ENCODE data around the gene LHPP. TPM values are rescaled to one million over a fixed set of nuclear protein-coding genes. Genes with fewer than 3 reads are reported as not detected.
"Not testable (repeated sequence)": the region's sequence is repeated elsewhere in the genome, so short reads cannot be mapped to it uniquely, and the experiment has no call there.

LHPP gene
- polyA plus RNA-seq, 3 donors from 2014 or later, result 10.1 to 15.3 (median 14.2) TPM

- DNase-seq; H3K9me3 Mint-ChIP-seq; H3K27me3 Mint-ChIP-seq (ENCODE audit: low read depth in 3 of 3); H3K4me3 Mint-ChIP-seq; H3K36me3 Mint-ChIP-seq: not testable (repeated sequence)
- peaks cover 12 to 16% of the 10 kb centered on the region in 2 donors for H3K4me1 Mint-ChIP-seq
- H3K27ac Mint-ChIP-seq, result peak overlapping the region in 1 of 6 donors; percentile 4
Measured at GRCh38 chr10:124549171-124549570, 87.5 kb downstream of the LHPP start.

DNA sequence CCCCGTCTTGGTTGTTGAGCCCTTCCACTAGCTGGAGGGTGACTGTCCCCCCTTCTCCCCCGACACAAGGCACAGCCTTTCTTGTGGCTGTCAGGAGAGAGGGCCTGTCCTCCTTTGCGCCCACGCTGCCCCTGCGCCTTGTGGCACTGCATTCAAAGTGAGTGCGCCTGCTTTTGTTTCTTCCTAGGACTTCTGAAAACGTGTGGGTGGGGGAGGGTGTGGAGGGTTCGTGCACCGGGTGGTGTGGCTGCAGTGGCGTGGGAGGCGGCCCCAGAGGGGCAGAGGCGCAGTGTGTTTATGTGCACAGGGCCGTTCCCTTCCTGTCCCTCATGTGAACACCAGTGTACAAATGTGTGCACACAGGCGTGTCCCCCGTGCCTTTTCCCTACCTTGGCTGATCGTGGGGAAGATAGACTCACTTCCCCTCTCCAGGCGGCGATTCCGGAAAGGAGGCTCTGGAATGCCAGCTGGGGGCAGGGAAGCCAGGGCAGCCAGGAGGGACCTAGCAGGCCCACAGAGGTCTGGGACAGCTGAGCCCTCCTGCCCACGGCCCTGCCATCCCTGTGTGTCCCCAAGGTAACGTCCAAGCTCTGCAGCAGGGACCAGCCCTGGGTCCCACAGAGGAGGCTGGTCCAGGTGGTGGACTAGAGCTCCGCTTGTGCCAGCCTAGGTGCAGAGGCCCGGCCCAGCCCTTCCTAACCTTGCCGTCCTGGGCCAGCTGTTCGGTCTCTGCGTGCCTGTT lies 88.8 kb downstream of the LHPP start:
- Mint-ChIP-seq H3K36me3 (no peaks in the 10 kb centered on the region), H3K27me3 (ENCODE audit: low read depth in 3 of 3) (peaks cover 0 to 6% (median 1%) of the 10 kb centered on the region in 3 donors), H3K27ac (no peak overlapping the region), H3K9me3 (no peaks in the 10 kb centered on the region), H3K4me3 (no peak overlapping the region), H3K4me1 (peaks cover 3 to 9% of the 10 kb centered on the region in 2 donors)
- no peak for DNase-seq

GRCh38 chr10:124551097-124551496 lies 89.5 kb downstream of the LHPP start:
- no peak for DNase-seq
- Mint-ChIP-seq H3K36me3 (no peaks in the 10 kb centered on the region), H3K4me1 (peaks cover 0 to 4% of the 10 kb centered on the region in 2 donors), H3K9me3 (no peaks in the 10 kb centered on the region), H3K27me3 (ENCODE audit: low read depth in 3 of 3) (peaks cover 0 to 6% (median 1%) of the 10 kb centered on the region in 3 donors), H3K4me3 (no peak overlapping the region), H3K27ac (no peak overlapping the region)

GRCh38 chr10:124551755-124552154 lies 90.1 kb downstream of the LHPP start:
- Mint-ChIP-seq H3K36me3 (no peaks in the 10 kb centered on the region), H3K27ac (no peak overlapping the region), H3K4me3 (no peak overlapping the region), H3K27me3 (ENCODE audit: low read depth in 3 of 3) (peaks cover 0 to 2% (median 1%) of the 10 kb centered on the region in 3 donors), H3K4me1 (peaks cover 0 to 4% of the 10 kb centered on the region in 2 donors), H3K9me3 (no peaks in the 10 kb centered on the region)
- no peak for DNase-seq

- H3K27ac Mint-ChIP-seq, result no peak overlapping the region
Measured at GRCh38 chr10:124552691-124553276, 91.2 kb downstream of the LHPP start.

GRCh38 chr10:124554085-124554858 lies 92.6 kb downstream of the LHPP start:
- no peak overlapping the region for H3K4me3 Mint-ChIP-seq
- H3K36me3 Mint-ChIP-seq, result no peaks in the 10 kb centered on the region
- no peaks in the 10 kb centered on the region for H3K9me3 Mint-ChIP-seq
- peaks cover 0 to 2% (median 0%) of the 10 kb centered on the region in 3 donors for H3K27me3 Mint-ChIP-seq (ENCODE audit: low read depth in 3 of 3)
- no peak overlapping the region for H3K27ac Mint-ChIP-seq
- no peak for DNase-seq
- H3K4me1 Mint-ChIP-seq, result no peaks in the 10 kb centered on the region

More at GRCh38 chr10:124552691-124553276, 91.2 kb downstream of the LHPP start:
- H3K4me3 Mint-ChIP-seq, result no peak overlapping the region
- no peak for DNase-seq
- no peaks in the 10 kb centered on the region for H3K4me1 Mint-ChIP-seq
- no peaks in the 10 kb centered on the region for H3K36me3 Mint-ChIP-seq
- H3K9me3 Mint-ChIP-seq, result no peaks in the 10 kb centered on the region
- peaks cover 0 to 2% (median 1%) of the 10 kb centered on the region in 3 donors for H3K27me3 Mint-ChIP-seq (ENCODE audit: low read depth in 3 of 3)

- Mint-ChIP-seq H3K4me1 (no peaks in the 10 kb centered on the region), H3K36me3 (no peaks in the 10 kb centered on the region), H3K27ac (no peak overlapping the region), H3K4me3 (no peak overlapping the region), H3K9me3 (peaks cover 0 to 4% (median 0%) of the 10 kb centered on the region in 6 donors), H3K27me3 (ENCODE audit: low read depth in 3 of 3) (peaks cover 0 to 2% (median 0%) of the 10 kb centered on the region in 3 donors)
- no peak for DNase-seq
Measured at GRCh38 chr10:124557167-124557566, 95.5 kb downstream of the LHPP start.

GRCh38 chr10:124557648-124558338 lies 96.2 kb downstream of the LHPP start:
- H3K4me1 Mint-ChIP-seq, result no peaks in the 10 kb centered on the region
- H3K9me3 Mint-ChIP-seq, result peaks cover 0 to 4% (median 0%) of the 10 kb centered on the region in 6 donors
- DNase-seq, result no peak
- no peaks in the 10 kb centered on the region for H3K36me3 Mint-ChIP-seq
- no peak overlapping the region for H3K4me3 Mint-ChIP-seq
- H3K27me3 Mint-ChIP-seq (ENCODE audit: low read depth in 3 of 3), result peaks cover 0 to 2% (median 0%) of the 10 kb centered on the region in 3 donors
- H3K27ac Mint-ChIP-seq, result no peak overlapping the region

DNA sequence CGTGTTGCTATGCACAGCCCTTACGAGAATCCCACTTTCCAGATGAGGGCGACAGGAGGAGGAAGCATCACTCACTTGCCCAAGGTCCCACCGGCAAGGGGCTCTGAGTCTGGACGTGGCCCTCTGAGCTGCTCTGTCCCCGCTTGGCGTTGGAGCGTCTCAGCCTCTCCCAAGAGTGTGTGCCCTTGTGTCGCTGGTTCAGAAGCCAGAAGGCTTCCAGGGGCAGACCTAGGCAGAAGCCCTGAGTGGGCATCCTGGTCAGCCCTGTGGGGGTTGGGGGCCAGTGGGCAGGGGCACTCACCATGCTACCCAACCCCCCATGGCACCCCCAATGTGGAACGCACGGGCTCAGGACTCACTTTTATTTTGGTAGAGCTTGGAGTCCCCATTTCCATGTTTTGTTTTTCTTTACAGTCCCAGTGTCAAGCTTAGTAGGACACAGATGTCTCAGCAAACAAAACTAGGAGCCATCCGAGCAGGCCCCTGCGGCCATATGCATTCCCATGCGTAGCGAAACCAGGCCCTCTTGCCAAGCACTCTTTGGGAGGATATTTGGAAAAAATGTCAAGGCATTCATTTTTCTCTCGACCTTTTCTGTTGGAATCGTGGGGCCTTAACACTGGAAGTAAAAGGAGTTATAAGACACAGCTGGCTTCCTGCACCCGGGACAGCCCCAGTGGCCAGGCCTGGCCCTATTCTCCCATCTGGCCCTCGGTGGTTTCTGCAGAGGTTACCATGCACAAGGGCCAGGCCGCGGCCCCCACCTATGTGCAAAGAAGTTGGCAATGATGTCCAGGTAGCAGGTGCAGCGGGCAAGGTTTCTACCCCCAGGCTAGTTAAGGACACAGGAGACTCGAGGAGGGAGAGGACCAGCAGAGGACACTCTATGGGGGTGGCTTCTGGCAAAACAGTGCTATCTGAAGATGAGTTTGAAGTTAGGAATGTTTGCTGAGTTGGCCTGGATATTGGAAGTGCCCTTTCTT lies 97.0 kb downstream of the LHPP start:
- Mint-ChIP-seq H3K4me1 (no peaks in the 10 kb centered on the region), H3K36me3 (no peaks in the 10 kb centered on the region), H3K27ac (no peak overlapping the region), H3K4me3 (no peak overlapping the region), H3K27me3 (ENCODE audit: low read depth in 3 of 3) (peaks cover 0 to 2% (median 0%) of the 10 kb centered on the region in 3 donors), H3K9me3 (peaks cover 0 to 4% (median 0%) of the 10 kb centered on the region in 6 donors)
- DNase-seq, result no peak

- no peak for DNase-seq
- H3K27me3 Mint-ChIP-seq (ENCODE audit: low read depth in 3 of 3), result peaks cover 0 to 2% (median 0%) of the 10 kb centered on the region in 3 donors
- H3K4me1 Mint-ChIP-seq, result no peaks in the 10 kb centered on the region
- no peak overlapping the region for H3K27ac Mint-ChIP-seq
- H3K4me3 Mint-ChIP-seq, result no peak overlapping the region
- H3K9me3 Mint-ChIP-seq, result peaks cover 0 to 4% (median 0%) of the 10 kb centered on the region in 6 donors
- H3K36me3 Mint-ChIP-seq, result no peaks in the 10 kb centered on the region
Measured at GRCh38 chr10:124559372-124560132, 97.9 kb downstream of the LHPP start.

DNA sequence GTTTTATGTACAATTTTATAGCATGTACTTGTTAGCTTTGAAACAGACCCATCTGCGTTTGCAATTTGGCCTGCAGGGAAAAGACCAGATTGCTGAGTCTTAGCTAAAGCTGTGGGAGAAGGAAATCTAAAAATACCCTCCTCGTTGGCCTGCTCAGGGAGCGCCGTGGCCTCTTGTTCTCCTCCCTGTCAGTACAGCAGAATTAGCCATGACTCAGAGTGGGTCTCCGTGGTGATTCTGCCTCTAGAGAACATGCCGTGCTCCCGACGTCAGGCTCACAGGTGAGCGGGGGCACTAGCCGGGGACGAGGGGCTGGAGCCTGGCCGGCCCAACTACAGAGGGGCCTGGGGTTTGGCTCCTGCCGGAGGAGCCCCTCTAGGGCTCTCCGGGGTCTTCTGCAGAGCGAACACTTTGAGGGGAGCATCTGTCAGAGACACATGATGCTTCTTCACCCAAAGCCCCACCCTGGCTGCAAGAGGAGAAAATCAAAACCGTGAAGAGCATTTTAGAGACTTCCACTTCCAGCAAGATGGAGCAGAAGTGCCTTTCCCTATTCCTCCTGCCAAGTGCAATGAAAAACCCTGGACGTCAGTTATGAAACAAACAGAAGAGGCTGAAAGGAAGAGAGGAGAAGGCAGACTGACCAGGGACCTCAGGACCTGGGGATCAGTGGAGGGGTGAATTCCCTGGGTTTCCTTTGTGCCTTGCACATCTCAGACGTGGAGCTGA lies 98.9 kb downstream of the LHPP start:
- Mint-ChIP-seq H3K27ac (no peak overlapping the region), H3K36me3 (no peaks in the 10 kb centered on the region), H3K4me3 (no peak overlapping the region), H3K4me1 (no peaks in the 10 kb centered on the region), H3K27me3 (ENCODE audit: low read depth in 3 of 3) (peaks cover 0 to 2% (median 2%) of the 10 kb centered on the region in 3 donors), H3K9me3 (peaks cover 0 to 4% (median 0%) of the 10 kb centered on the region in 6 donors)
- DNase-seq, result no peak

Data from immature natural killer cell (primary cell).